ENCODE results near the gene KRT77. TPM values are rescaled to one million over a fixed set of nuclear protein-coding genes. Genes with fewer than 3 reads are reported as not detected.

Gene KRT77
- polyA plus RNA-seq, 1 of the 3 experiments (the other 2 are of a cell fraction), result not detected

GRCh38 chr12:52714887-52715281 lies 11.6 kb upstream of the KRT77 start:
- no peaks in the 10 kb centered on the region for H3K36me3 ChIP-seq (replicated peaks in 1 of 2; ENCODE audit: control insufficient read depth in 1 of 2, insufficient read depth in 2 of 2, low read length in 1 of 2)
- H3K9me2 ChIP-seq, result no peaks in the 10 kb centered on the region
- no peak overlapping the region for H3K4me2 ChIP-seq
- ChIA-PET POLR2A (no interaction called here), CTCF (interaction anchor here (0.6 to 1.3 kb wide), 3 partner anchors 151 to 1493 kb away, joined by 3 to 5 read pairs (median 3); no protein-coding TSS in a partner anchor)
- no peaks in the 10 kb centered on the region for H4K20me1 ChIP-seq (ENCODE audit: insufficient read depth)
- no peaks in the 10 kb centered on the region for H3F3A ChIP-seq (replicated peaks; ENCODE audit: insufficient read depth)
- no peaks in the 10 kb centered on the region; the same call in 1 of the 2 replicates for H3K79me2 ChIP-seq (ENCODE audit: insufficient read depth)
- peaks cover 44% of the 10 kb centered on the region for H3K27me3 ChIP-seq (ENCODE audit: insufficient read depth)
- no peak overlapping the region for H2AFZ ChIP-seq (ENCODE audit: low read depth)
- no peak overlapping the region for H3K27ac ChIP-seq (ENCODE audit: low read depth in 2 of 2, low read length in 1 of 2)
- 55% methylated on average over 4 of the region's 4 CpGs for WGBS (ENCODE audit: low lambda C conversion rate)
- no peak overlapping the region for H3K4me3 ChIP-seq (ENCODE audit: low read depth in 2 of 2, low read length in 1 of 2)
- DNase-seq, result no peak
- H3K9me3 ChIP-seq, result no peaks in the 10 kb centered on the region
- H3K4me1 ChIP-seq (ENCODE audit: control insufficient read depth in 1 of 2, insufficient read depth in 2 of 2, low read depth in 1 of 2, low read length in 1 of 2), result no peaks in the 10 kb centered on the region
- TF ChIP-seq RAD21 (IDR thresholded peaks at IDR 0.05; ENCODE audit: low read length) (no peak), ELF1 (IDR thresholded peaks at IDR 0.05) (no peak), RFX5 (IDR thresholded peaks at IDR 0.05; ENCODE audit: low read length) (no peak), FOXJ3 (CRISPR knock-in tag; IDR thresholded peaks at IDR 0.05) (no peak), PBX3 (IDR thresholded peaks at IDR 0.05) (no peak), CTCF (IDR thresholded peaks at IDR 0.05) (no peak), EP300 (IDR thresholded peaks at IDR 0.05; ENCODE audit: borderline replicate concordance in 1 of 2, low read depth in 1 of 2, low read length in 1 of 2) (no peak)
- no peak overlapping the region for H3K9ac ChIP-seq

GRCh38 chr12:52713960-52714886 lies 10.9 kb upstream of the KRT77 start:
- Histone ChIP-seq H3K79me2 (ENCODE audit: insufficient read depth) (no peaks in the 10 kb centered on the region; the same call in 1 of the 2 replicates), H2AFZ (ENCODE audit: low read depth) (no peak overlapping the region), H3K4me2 (no peak overlapping the region)
- no peak for TF ChIP-seq NRF1 (IDR thresholded peaks at IDR 0.05; ENCODE audit: low read depth, low read length)
- no peak for TF ChIP-seq RXRA (IDR thresholded peaks at IDR 0.05; ENCODE audit: borderline replicate concordance, low read depth)
- no peak for TF ChIP-seq ZBTB33 (IDR thresholded peaks at IDR 0.05; ENCODE audit: borderline replicate concordance, low read depth)
- TF ChIP-seq USF2 (IDR thresholded peaks at IDR 0.05; ENCODE audit: borderline replicate concordance, low read depth, low read length), result no peak
- TF ChIP-seq RFX5 (IDR thresholded peaks at IDR 0.05; ENCODE audit: low read length), result no peak
- no peak for TF ChIP-seq FOXM1 (IDR thresholded peaks at IDR 0.05; ENCODE audit: low read depth)
- no peak for TF ChIP-seq TEAD4 (IDR thresholded peaks at IDR 0.05; ENCODE audit: borderline replicate concordance, insufficient read depth)
- TF ChIP-seq NFIC (IDR thresholded peaks at IDR 0.05; ENCODE audit: borderline replicate concordance), result no peak
- TF ChIP-seq SMC3 (IDR thresholded peaks at IDR 0.05; ENCODE audit: low read depth, low read length), result no peak
- TF ChIP-seq FOXJ3 (CRISPR knock-in tag; IDR thresholded peaks at IDR 0.05), result no peak
- TF ChIP-seq TCF12 (IDR thresholded peaks at IDR 0.05), result no peak
- TF ChIP-seq MXI1 (IDR thresholded peaks at IDR 0.05; ENCODE audit: low read depth, low read length), result no peak
- TF ChIP-seq GABPA (IDR thresholded peaks at IDR 0.05; ENCODE audit: low read depth), result no peak
- TF ChIP-seq RCOR1 (IDR thresholded peaks at IDR 0.05; ENCODE audit: low read length), result no peak
- TF ChIP-seq YY1 (IDR thresholded peaks at IDR 0.05; ENCODE audit: low read depth), result no peak
- TF ChIP-seq IRF3 (IDR thresholded peaks at IDR 0.05; ENCODE audit: low read depth, low read length), result no peak

More at GRCh38 chr12:52713960-52714886, 10.9 kb upstream of the KRT77 start:
- H3K36me3 ChIP-seq (replicated peaks in 1 of 2; ENCODE audit: control insufficient read depth in 1 of 2, insufficient read depth in 2 of 2, low read length in 1 of 2), result no peaks in the 10 kb centered on the region
- ChIA-PET POLR2A (no interaction called here), CTCF (interaction anchor here (0.6 to 1.3 kb wide), 3 partner anchors 44 to 1494 kb away, joined by 3 to 5 read pairs (median 3); no protein-coding TSS in a partner anchor)
- no peak overlapping the region for H3K4me3 ChIP-seq (ENCODE audit: low read depth in 2 of 2, low read length in 1 of 2)
- DNase-seq, result peak; percentile 67
- 23% methylated on average over 33 of the region's 72 CpGs for WGBS (ENCODE audit: low lambda C conversion rate)
- H3K4me1 ChIP-seq (ENCODE audit: control insufficient read depth in 1 of 2, insufficient read depth in 2 of 2, low read depth in 1 of 2, low read length in 1 of 2), result no peaks in the 10 kb centered on the region
- H3K27me3 ChIP-seq (ENCODE audit: insufficient read depth), result peaks cover 44% of the 10 kb centered on the region
- H3F3A ChIP-seq (replicated peaks; ENCODE audit: insufficient read depth), result no peaks in the 10 kb centered on the region
- no peaks in the 10 kb centered on the region for H3K9me3 ChIP-seq
- no peaks in the 10 kb centered on the region for H3K9me2 ChIP-seq
- H4K20me1 ChIP-seq (ENCODE audit: insufficient read depth), result no peaks in the 10 kb centered on the region
- H3K27ac ChIP-seq (ENCODE audit: low read depth in 2 of 2, low read length in 1 of 2), result no peak overlapping the region
- H3K9ac ChIP-seq, result no peak overlapping the region

Measured in SK-N-SH (cell line).